ENCODE data around the gene ITGBL1.

ITGBL1 gene

GRCh38 chr13:101673360-101674105 is 221.1 kb downstream of the ITGBL1 start:
- no peaks in the 10 kb centered on the region for H3K9me3 ChIP-seq (ENCODE audit: control insufficient read depth, insufficient read depth, low read depth, low read length)
- TF ChIP-seq ZNF521 (tag by site-specific recombination; IDR thresholded peaks at IDR 0.05) (no peak), ZNF121 (tag by site-specific recombination; IDR thresholded peaks at IDR 0.05) (no peak), BCL11B (tag by site-specific recombination; IDR thresholded peaks at IDR 0.05; ENCODE audit: low read depth) (no peak), KLF7 (tag by site-specific recombination; IDR thresholded peaks at IDR 0.05; ENCODE audit: borderline replicate concordance) (no peak), ZNF548 (tag by site-specific recombination; IDR thresholded peaks at IDR 0.05) (no peak), ZNF76 (tag by site-specific recombination; IDR thresholded peaks at IDR 0.05; ENCODE audit: borderline replicate concordance, low read depth) (no peak)
- TF ChIP-seq, protein P1, sequence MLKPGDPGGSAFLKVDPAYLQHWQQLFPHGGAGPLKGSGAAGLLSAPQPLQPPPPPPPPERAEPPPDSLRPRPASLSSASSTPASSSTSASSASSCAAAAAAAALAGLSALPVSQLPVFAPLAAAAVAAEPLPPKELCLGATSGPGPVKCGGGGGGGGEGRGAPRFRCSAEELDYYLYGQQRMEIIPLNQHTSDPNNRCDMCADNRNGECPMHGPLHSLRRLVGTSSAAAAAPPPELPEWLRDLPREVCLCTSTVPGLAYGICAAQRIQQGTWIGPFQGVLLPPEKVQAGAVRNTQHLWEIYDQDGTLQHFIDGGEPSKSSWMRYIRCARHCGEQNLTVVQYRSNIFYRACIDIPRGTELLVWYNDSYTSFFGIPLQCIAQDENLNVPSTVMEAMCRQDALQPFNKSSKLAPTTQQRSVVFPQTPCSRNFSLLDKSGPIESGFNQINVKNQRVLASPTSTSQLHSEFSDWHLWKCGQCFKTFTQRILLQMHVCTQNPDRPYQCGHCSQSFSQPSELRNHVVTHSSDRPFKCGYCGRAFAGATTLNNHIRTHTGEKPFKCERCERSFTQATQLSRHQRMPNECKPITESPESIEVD (tag by site-specific recombination; IDR thresholded peaks at IDR 0.05) = no peak
- TF ChIP-seq, protein P2, sequence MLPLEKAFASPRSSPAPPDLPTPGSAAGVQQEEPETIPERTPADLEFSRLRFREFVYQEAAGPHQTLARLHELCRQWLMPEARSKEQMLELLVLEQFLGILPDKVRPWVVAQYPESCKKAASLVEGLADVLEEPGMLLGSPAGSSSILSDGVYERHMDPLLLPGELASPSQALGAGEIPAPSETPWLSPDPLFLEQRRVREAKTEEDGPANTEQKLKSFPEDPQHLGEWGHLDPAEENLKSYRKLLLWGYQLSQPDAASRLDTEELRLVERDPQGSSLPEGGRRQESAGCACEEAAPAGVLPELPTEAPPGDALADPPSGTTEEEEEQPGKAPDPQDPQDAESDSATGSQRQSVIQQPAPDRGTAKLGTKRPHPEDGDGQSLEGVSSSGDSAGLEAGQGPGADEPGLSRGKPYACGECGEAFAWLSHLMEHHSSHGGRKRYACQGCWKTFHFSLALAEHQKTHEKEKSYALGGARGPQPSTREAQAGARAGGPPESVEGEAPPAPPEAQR (tag by site-specific recombination; IDR thresholded peaks at IDR 0.05) = no peak
- no peaks in the 10 kb centered on the region for H3K4me1 ChIP-seq (ENCODE audit: control insufficient read depth, insufficient read depth, low read length)
- H3K27ac ChIP-seq (ENCODE audit: extremely low read depth, low read depth, low read length) = no peak overlapping the region
- ChIA-PET POLR2A (no interaction called here), CTCF (no interaction called here)
- H3K4me3 ChIP-seq (ENCODE audit: low read depth, low read length) = no peak overlapping the region
- H3K36me3 ChIP-seq (ENCODE audit: control insufficient read depth in 2 of 2, insufficient read depth in 1 of 2, low read length in 2 of 2) = no peaks in the 10 kb centered on the region

DNA sequence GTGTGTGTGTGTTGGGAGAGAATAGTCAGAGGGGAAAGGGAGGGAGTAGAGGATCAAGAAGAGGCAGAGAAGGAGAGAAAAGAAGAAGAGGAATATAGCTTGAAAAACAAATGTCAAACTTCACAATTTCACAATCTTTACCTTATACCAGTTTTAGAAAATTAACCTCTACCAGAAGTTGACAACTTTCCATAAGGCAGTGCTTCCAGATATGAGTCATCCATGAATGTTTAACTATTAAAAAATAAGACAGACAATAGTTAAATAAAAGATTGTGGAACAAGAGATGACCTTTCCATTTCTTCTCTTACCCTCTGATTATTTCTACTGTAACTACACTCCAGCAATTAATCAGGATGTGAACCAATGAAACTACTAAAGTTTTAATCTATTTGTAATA is 229.4 kb downstream of the ITGBL1 start:
- H3K36me3 ChIP-seq (ENCODE audit: control insufficient read depth in 2 of 2, insufficient read depth in 1 of 2, low read length in 2 of 2) = no peaks in the 10 kb centered on the region
- no peak overlapping the region for H3K4me3 ChIP-seq (ENCODE audit: low read depth, low read length)
- H3K9me3 ChIP-seq (ENCODE audit: control insufficient read depth, insufficient read depth, low read depth, low read length) = no peaks in the 10 kb centered on the region
- ChIA-PET CTCF (no interaction called here), POLR2A (no interaction called here)
- H3K27ac ChIP-seq (ENCODE audit: extremely low read depth, low read depth, low read length) = no peak overlapping the region
- TF ChIP-seq ZNF585B (tag by site-specific recombination; IDR thresholded peaks at IDR 0.05) = no peak
- no peak for TF ChIP-seq ZSCAN23 (tag by site-specific recombination; IDR thresholded peaks at IDR 0.05)
- TF ChIP-seq BCL11B (tag by site-specific recombination; IDR thresholded peaks at IDR 0.05; ENCODE audit: low read depth) = no peak
- TF ChIP-seq ZNF423 (tag by site-specific recombination; IDR thresholded peaks at IDR 0.05) = no peak
- no peak for TF ChIP-seq ZNF529 (tag by site-specific recombination; IDR thresholded peaks at IDR 0.05; ENCODE audit: insufficient replicate concordance)
- no peak for TF ChIP-seq IKZF3 (tag by site-specific recombination; IDR thresholded peaks at IDR 0.05)
- no peak for TF ChIP-seq ZBTB49 (tag by site-specific recombination; IDR thresholded peaks at IDR 0.05; ENCODE audit: low read depth)
- TF ChIP-seq ZBTB44 (tag by site-specific recombination; IDR thresholded peaks at IDR 0.05) = no peak
- no peak for TF ChIP-seq ZNF184 (tag by site-specific recombination; IDR thresholded peaks at IDR 0.05)
- no peaks in the 10 kb centered on the region for H3K4me1 ChIP-seq (ENCODE audit: control insufficient read depth, insufficient read depth, low read length)

Data from HEK293 (cell line).